ENCODE data around the gene KLF7.

DNA sequence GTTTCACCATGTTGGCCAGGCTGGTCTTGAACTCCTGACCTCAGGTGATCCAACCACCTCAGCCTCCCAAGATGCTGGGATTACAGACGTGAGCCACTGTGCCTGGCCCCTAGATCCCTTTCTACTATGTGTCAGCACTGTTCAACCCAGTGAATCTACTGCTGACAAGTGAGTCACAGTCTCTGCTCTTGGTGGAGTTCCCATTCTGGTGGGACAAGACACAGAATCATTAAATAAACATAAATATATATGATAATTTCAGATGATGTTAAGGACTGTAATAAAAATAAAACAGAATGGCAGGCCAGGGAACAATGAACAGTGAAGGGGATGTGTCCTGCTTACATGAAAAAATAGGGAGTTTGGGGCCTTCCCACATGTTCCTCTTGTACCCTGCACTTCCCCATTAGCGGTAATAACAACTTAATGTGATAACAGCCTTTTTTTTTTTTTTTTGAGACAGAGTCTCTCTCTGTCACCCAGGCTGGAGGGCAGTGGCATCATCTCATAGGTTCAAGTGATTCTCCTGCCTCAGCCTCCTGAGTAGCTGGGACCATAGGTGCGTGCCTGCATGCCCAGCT lies 114.3 kb downstream of the KLF7 start:
- TF ChIP-seq, protein P1, sequence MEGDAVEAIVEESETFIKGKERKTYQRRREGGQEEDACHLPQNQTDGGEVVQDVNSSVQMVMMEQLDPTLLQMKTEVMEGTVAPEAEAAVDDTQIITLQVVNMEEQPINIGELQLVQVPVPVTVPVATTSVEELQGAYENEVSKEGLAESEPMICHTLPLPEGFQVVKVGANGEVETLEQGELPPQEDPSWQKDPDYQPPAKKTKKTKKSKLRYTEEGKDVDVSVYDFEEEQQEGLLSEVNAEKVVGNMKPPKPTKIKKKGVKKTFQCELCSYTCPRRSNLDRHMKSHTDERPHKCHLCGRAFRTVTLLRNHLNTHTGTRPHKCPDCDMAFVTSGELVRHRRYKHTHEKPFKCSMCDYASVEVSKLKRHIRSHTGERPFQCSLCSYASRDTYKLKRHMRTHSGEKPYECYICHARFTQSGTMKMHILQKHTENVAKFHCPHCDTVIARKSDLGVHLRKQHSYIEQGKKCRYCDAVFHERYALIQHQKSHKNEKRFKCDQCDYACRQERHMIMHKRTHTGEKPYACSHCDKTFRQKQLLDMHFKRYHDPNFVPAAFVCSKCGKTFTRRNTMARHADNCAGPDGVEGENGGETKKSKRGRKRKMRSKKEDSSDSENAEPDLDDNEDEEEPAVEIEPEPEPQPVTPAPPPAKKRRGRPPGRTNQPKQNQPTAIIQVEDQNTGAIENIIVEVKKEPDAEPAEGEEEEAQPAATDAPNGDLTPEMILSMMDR (IDR thresholded peaks at IDR 0.05; ENCODE audit: poor library complexity), result no peak
- no peak for TF ChIP-seq EZH2 (IDR thresholded peaks at IDR 0.05; ENCODE audit: borderline replicate concordance)
- TF ChIP-seq EZH2phosphoT487 (IDR thresholded peaks at IDR 0.05; ENCODE audit: low read depth, severe bottlenecking, unreplicated experiment), result no peak
